Karpas-422 (cell line): ENCODE measurements around the gene WDR36. TPM values are rescaled to one million over a fixed set of nuclear protein-coding genes. Genes with fewer than 3 reads are reported as not detected.

Experiments
- DNase-seq: peaks from one replicate; pipeline ENCODE4 v3.0.0-alpha.2; 2015
- H2AFZ ChIP-seq: fragments of 200-600 bp; sonication (generic); 2 replicates; pipeline ENCODE4 v1.6.1; 2014; ENCODE audit warnings: antibody characterized with exemption, low read length, mixed read lengths
- H3K27ac ChIP-seq: fragments of 200-600 bp; sonication (generic); 2 replicates; pipeline ENCODE4 v1.5.1; 2014; ENCODE audit warnings: mild to moderate bottlenecking, low read length, moderate library complexity
- H3K27me3 ChIP-seq: fragments of 200-600 bp; sonication (generic); 2 replicates; pipeline ENCODE4 v1.6.1; 2014; ENCODE audit warnings: low read length, mixed read lengths
- H3K36me3 ChIP-seq: fragments of 200-600 bp; sonication (generic); 2 replicates; pipeline ENCODE4 v1.6.1; 2014; ENCODE audit warnings: low read length, mixed read lengths; ENCODE audit not compliant: insufficient read depth
- H3K4me1 ChIP-seq: fragments of 200-600 bp; sonication (generic); 2 replicates; pipeline ENCODE4 v1.6.1; 2014; ENCODE audit warnings: mild to moderate bottlenecking, low read length, mixed read lengths
- H3K4me2 ChIP-seq: fragments of 200-600 bp; sonication (generic); 2 replicates; pipeline ENCODE4 v1.6.1; 2014; ENCODE audit warnings: low read length, low read depth, mild to moderate bottlenecking; ENCODE audit not compliant: poor library complexity, severe bottlenecking
- H3K4me3 ChIP-seq: fragments of 200-600 bp; sonication (generic); 2 replicates; pipeline ENCODE4 v1.5.1; 2014; ENCODE audit warnings: mild to moderate bottlenecking, antibody characterized with exemption, low read length, mixed read lengths
- H3K79me2 ChIP-seq: fragments of 200-600 bp; sonication (generic); 2 replicates; pipeline ENCODE4 v1.6.1; 2014; ENCODE audit warnings: mild to moderate bottlenecking, low read length, mixed read lengths
- H3K9ac ChIP-seq: fragments of 200-600 bp; sonication (generic); 2 replicates; pipeline ENCODE4 v1.6.0; 2014; ENCODE audit warnings: low read length
- H3K9me2 ChIP-seq: fragments of 200-600 bp; sonication (generic), shearing (Covaris generic); replicated peaks from 2 replicates; pipeline ENCODE4 v1.6.0; 2014; ENCODE audit warnings: mild to moderate bottlenecking, low read length, moderate library complexity; ENCODE audit not compliant: insufficient read depth
- H3K9me3 ChIP-seq: fragments of 300-700, 200-600 bp; sonication (generic); 2 replicates; pipeline ENCODE4 v1.6.1; 2014; ENCODE audit warnings: low read length, mixed read lengths
- H4K20me1 ChIP-seq: fragments of 200-600 bp; sonication (generic); 2 replicates; pipeline ENCODE4 v1.6.1; 2014; ENCODE audit warnings: mild to moderate bottlenecking, antibody characterized with exemption, low read length, low read depth; ENCODE audit not compliant: insufficient read depth
- total RNA-seq: library from RNA; depleted of rRNA; stranded (reverse); fragments of >200 nt; shearing (Covaris generic); gene quantifications from 2 replicates; pipeline ENCODE4 v1.2.3, GENCODE V29; 2014; ENCODE audit warnings: low replicate concordance

The WDR36 gene
- total RNA-seq, 1 experiment from 2014 or later = 73.5 TPM

DNA sequence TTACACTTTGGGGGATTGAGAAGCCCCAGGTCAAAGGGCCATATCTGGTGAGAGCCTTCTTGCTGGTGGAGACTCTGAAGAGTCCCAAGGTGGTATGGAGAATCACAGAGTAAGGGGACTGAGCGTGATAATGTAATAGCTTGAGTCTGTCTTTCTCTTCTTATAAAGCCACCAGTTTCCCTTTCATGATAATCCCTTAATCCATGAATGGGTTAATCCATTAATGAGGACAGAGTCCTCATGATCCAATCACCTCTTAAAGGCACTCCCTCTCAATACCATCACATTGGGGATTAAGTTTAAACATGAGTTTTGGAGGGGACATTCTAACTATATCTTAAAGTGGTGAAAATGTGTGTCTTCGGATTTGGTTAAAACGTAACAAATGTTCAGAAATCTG lies 21.5 kb downstream of the WDR36 start:
- no peak overlapping the region for H3K4me3 ChIP-seq
- H3K9me2 ChIP-seq = no peaks in the 10 kb centered on the region
- H3K27me3 ChIP-seq = no peaks in the 10 kb centered on the region
- DNase-seq = no peak
- H4K20me1 ChIP-seq = no peaks in the 10 kb centered on the region
- H3K27ac ChIP-seq = no peak overlapping the region
- no peak overlapping the region for H3K4me2 ChIP-seq
- no peak overlapping the region for H3K9ac ChIP-seq
- H3K4me1 ChIP-seq = peaks cover 9% of the 10 kb centered on the region; the same call in 1 of the 2 replicates
- H3K79me2 ChIP-seq = peaks cover 59% of the 10 kb centered on the region
- H3K36me3 ChIP-seq = peaks cover 76% of the 10 kb centered on the region; the same call in 1 of the 2 replicates
- H3K9me3 ChIP-seq = no peaks in the 10 kb centered on the region
- no peak overlapping the region for H2AFZ ChIP-seq

DNA sequence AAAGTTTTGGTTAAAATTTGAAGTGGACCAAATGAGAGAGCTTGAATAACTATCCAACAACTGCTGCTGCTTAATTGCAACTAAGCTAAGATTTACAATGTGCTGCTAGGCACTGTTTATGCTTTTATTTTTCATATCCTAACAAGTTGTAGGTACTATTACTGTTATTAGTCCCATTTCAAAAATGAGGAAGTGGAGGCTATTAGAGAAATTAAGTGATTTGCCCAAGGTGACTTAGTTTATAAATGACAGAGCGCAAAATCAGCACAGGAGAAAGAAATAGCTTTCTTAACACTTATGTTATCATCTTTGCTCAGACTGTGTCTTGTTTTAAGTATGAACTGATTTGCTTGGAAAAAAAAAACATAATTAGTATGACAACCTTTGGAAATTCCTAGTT lies 23.1 kb downstream of the WDR36 start:
- no peaks in the 10 kb centered on the region for H4K20me1 ChIP-seq
- no peak overlapping the region for H3K27ac ChIP-seq
- no peak overlapping the region for H3K4me2 ChIP-seq
- H3K36me3 ChIP-seq = peaks cover 77% of the 10 kb centered on the region; the same call in 1 of the 2 replicates
- no peaks in the 10 kb centered on the region for H3K27me3 ChIP-seq
- H3K79me2 ChIP-seq = peaks cover 52% of the 10 kb centered on the region
- no peak overlapping the region for H3K9ac ChIP-seq
- H3K9me3 ChIP-seq = no peaks in the 10 kb centered on the region
- no peak overlapping the region for H2AFZ ChIP-seq
- DNase-seq = no peak
- no peak overlapping the region for H3K4me3 ChIP-seq
- no peaks in the 10 kb centered on the region for H3K9me2 ChIP-seq
- H3K4me1 ChIP-seq = peaks cover 9% of the 10 kb centered on the region; the same call in 1 of the 2 replicates

DNA sequence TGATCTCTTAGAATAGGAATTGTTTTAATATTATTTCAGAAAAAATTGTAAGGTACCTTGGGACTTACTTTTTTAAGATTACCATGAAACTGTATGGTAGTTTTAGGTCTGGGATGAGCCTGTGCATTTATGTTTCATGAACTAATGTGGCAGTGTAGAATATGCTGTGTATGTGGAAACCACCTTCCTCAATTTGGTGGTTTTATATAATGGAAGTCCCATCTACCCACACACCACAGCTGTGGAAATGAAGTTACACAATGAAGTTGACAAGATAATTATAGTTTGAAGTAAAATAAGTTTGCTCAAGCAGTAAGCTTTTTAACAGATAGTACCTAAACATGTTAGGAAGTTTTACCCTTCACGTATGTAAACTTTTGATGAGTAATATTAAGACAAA lies 24.4 kb downstream of the WDR36 start:
- Histone ChIP-seq H3K27me3 (no peaks in the 10 kb centered on the region), H3K27ac (no peak overlapping the region), H3K9me3 (no peaks in the 10 kb centered on the region), H4K20me1 (no peaks in the 10 kb centered on the region), H3K9ac (no peak overlapping the region), H3K4me1 (peaks cover 9% of the 10 kb centered on the region; the same call in 1 of the 2 replicates), H3K4me2 (no peak overlapping the region), H2AFZ (no peak overlapping the region), H3K9me2 (no peaks in the 10 kb centered on the region), H3K79me2 (peaks cover 43% of the 10 kb centered on the region), H3K4me3 (no peak overlapping the region), H3K36me3 (peaks cover 77% of the 10 kb centered on the region)
- DNase-seq = no peak

DNA sequence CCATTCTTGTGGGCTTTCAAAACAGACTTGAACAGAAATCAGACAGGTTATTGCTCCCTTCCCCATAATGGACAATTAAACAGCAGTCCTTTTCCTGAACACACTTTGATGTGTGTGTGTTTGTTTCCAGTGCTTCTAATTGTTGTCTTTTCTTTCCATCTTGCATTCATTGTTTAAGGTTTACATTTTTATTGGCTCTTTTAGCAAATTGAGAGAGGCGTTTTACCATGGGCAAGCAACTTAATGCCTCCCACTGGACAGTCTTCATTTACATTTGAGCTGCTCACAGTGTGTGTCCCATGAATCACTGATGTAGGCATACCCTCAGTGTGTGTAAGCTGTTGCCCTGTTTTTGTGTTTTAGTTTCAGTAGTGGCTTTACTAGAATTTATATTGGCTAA lies 25.0 kb downstream of the WDR36 start:
- peaks cover 77% of the 10 kb centered on the region for H3K36me3 ChIP-seq
- peaks cover 9% of the 10 kb centered on the region; the same call in 1 of the 2 replicates for H3K4me1 ChIP-seq
- H2AFZ ChIP-seq = no peak overlapping the region
- no peak overlapping the region for H3K4me3 ChIP-seq
- peaks cover 39% of the 10 kb centered on the region for H3K79me2 ChIP-seq
- no peaks in the 10 kb centered on the region for H3K27me3 ChIP-seq
- no peaks in the 10 kb centered on the region for H3K9me3 ChIP-seq
- no peaks in the 10 kb centered on the region for H3K9me2 ChIP-seq
- no peak overlapping the region for H3K9ac ChIP-seq
- no peaks in the 10 kb centered on the region for H4K20me1 ChIP-seq
- no peak overlapping the region for H3K27ac ChIP-seq
- no peak for DNase-seq
- no peak overlapping the region for H3K4me2 ChIP-seq

GRCh38 chr5:111119221-111119620 lies 27.1 kb downstream of the WDR36 start:
- no peak overlapping the region for H3K4me3 ChIP-seq
- peaks cover 7% of the 10 kb centered on the region; the same call in 1 of the 2 replicates for H3K4me1 ChIP-seq
- H3K79me2 ChIP-seq = peaks cover 26% of the 10 kb centered on the region; the same call in 1 of the 2 replicates
- no peak overlapping the region for H3K27ac ChIP-seq
- DNase-seq = no peak
- no peak overlapping the region for H3K4me2 ChIP-seq
- H3K9me2 ChIP-seq = no peaks in the 10 kb centered on the region
- no peak overlapping the region for H3K9ac ChIP-seq
- H3K36me3 ChIP-seq = peaks cover 80% of the 10 kb centered on the region
- H4K20me1 ChIP-seq = no peaks in the 10 kb centered on the region
- no peaks in the 10 kb centered on the region for H3K9me3 ChIP-seq
- H2AFZ ChIP-seq = no peak overlapping the region
- H3K27me3 ChIP-seq = no peaks in the 10 kb centered on the region

- Histone ChIP-seq H3K4me2 (no peak overlapping the region), H3K4me1 (peaks cover under 1% of the 10 kb centered on the region; the same call in 1 of the 2 replicates), H3K9ac (no peak overlapping the region), H3K9me3 (no peaks in the 10 kb centered on the region), H3K27ac (no peak overlapping the region), H3K79me2 (peaks cover 21% of the 10 kb centered on the region; the same call in 1 of the 2 replicates), H4K20me1 (0 out of 2 replicates have a peak, but pooled peaks cover 4% of the 10 kb centered on the region), H3K36me3 (peaks cover 80% of the 10 kb centered on the region), H2AFZ (no peak overlapping the region), H3K9me2 (no peaks in the 10 kb centered on the region), H3K4me3 (no peak overlapping the region), H3K27me3 (no peaks in the 10 kb centered on the region)
- DNase-seq = no peak
These were observed 27.7 kb downstream of the WDR36 start for GRCh38 chr5:111119856-111120255.

DNA sequence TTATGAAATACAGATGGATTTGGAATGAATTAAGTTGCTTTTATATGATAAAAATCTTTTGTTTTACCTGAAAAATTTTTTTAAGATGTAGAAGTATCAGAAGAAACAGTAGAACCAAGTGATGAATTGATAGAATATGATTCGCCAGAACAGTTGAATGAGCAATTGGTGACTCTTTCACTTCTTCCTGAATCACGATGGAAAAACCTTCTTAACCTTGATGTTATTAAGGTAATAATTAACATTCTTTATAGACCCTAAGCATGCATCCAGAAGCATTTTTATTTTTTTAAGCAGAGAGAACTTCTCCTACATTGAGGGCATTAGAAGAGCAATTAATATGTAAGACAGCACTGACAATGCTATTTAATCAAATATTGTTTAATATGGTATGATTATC lies 28.8 kb downstream of the WDR36 start:
- H3K36me3 ChIP-seq = peaks cover 87% of the 10 kb centered on the region
- DNase-seq = no peak
- no peak overlapping the region for H2AFZ ChIP-seq

DNA sequence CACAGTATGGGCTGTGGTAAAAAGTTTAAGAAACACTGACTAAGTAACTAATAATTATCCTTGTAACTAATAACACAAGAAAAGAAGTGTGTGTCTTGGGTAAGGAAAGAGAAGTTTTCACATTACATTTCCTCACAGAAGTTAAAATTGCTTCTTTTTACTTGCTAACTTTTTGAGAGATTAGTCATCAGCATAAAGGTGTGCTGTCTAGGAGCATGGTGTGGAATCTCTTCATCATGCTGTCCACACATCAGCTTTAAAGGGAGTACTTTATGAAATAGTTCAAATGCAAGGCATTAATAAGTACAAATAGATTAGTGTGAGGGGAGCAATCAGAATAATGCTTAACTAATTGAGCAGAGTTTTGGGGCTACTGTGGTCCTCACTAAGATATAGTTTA lies 29.8 kb downstream of the WDR36 start:
- H3K79me2 ChIP-seq = peaks cover 9% of the 10 kb centered on the region; the same call in 1 of the 2 replicates

More for the DNA sequence above, 28.8 kb downstream of the WDR36 start:
- H3K9me3 ChIP-seq = no peaks in the 10 kb centered on the region
- H3K79me2 ChIP-seq = peaks cover 15% of the 10 kb centered on the region; the same call in 1 of the 2 replicates
- H3K4me1 ChIP-seq = no peaks in the 10 kb centered on the region
- H3K9ac ChIP-seq = no peak overlapping the region
- H3K27me3 ChIP-seq = no peaks in the 10 kb centered on the region
- no peaks in the 10 kb centered on the region for H3K9me2 ChIP-seq
- H3K4me3 ChIP-seq = no peak overlapping the region
- H3K27ac ChIP-seq = no peak overlapping the region
- H4K20me1 ChIP-seq = 0 out of 2 replicates have a peak, but pooled peaks cover 4% of the 10 kb centered on the region
- H3K4me2 ChIP-seq = no peak overlapping the region

More for the DNA sequence above, 29.8 kb downstream of the WDR36 start:
- DNase-seq = no peak
- no peak overlapping the region for H3K4me3 ChIP-seq
- 0 out of 2 replicates have a peak, but pooled peaks cover 4% of the 10 kb centered on the region for H4K20me1 ChIP-seq
- H3K4me2 ChIP-seq = no peak overlapping the region
- peaks cover 92% of the 10 kb centered on the region for H3K36me3 ChIP-seq
- no peak overlapping the region for H3K9ac ChIP-seq
- H3K9me2 ChIP-seq = no peaks in the 10 kb centered on the region
- no peak overlapping the region for H2AFZ ChIP-seq
- H3K27me3 ChIP-seq = no peaks in the 10 kb centered on the region
- no peaks in the 10 kb centered on the region for H3K4me1 ChIP-seq
- no peaks in the 10 kb centered on the region for H3K9me3 ChIP-seq
- no peak overlapping the region for H3K27ac ChIP-seq
